H1 (cell line): Measurements from ENCODE around the gene TAF1B. TPM values are rescaled to one million over a fixed set of nuclear protein-coding genes. Genes with fewer than 3 reads are reported as not detected.

ENCODE experiments used
- ASH2L ChIP-seq: fragments of 200-600, 300-600 bp; sonication (generic); IDR thresholded peaks from one replicate; pipeline ENCODE4 v1.7.1; 2017; ENCODE audit warnings: low read length
- GABPA ChIP-seq: IDR thresholded peaks from 2 replicates; pipeline ENCODE4 v1.6.1; 2011; ENCODE audit warnings: mild to moderate bottlenecking, low read length, moderate library complexity, borderline replicate concordance; ENCODE audit not compliant: insufficient read depth
- POLR2AphosphoS5 ChIP-seq: IDR thresholded peaks from 2 replicates; pipeline ENCODE4 v1.6.1; 2011; ENCODE audit warnings: low read depth, low read length
- SP2 ChIP-seq: IDR thresholded peaks from 2 replicates; pipeline ENCODE4 v1.6.1; 2012; ENCODE audit warnings: mild to moderate bottlenecking, low read length, inconsistent platforms
- polyA plus RNA-seq, 7 experiments: library from polyadenylated mRNA; depleted of rRNA in 3 of 7; stranded (reverse) in 5 of 7; unstranded in 2 of 7; fragments of >200 nt in 5 of 7; fragments of 200-250 nt in 2 of 7; gene quantifications; 1 replicate in 5 of 7; 2 replicates in 1 of 7; 4 replicates in 1 of 7; pipeline versions ENCODE4 v1.2.1 to v1.2.3, GENCODE V29; 2011 to 2013; ENCODE audit warnings: missing spikeins in 2 of 7, mixed read lengths in 2 of 7
- total RNA-seq: library from RNA; stranded (reverse); fragmentation: NEBNext Ultra II Directional; extraction: Animal tissue kit (Norgen Biotek cat#: 25700); gene quantifications from 2 replicates; pipeline ENCODE4 v1.2.1, GENCODE V29; 2021

Gene TAF1B
- total and polyA plus RNA-seq, 2 of the 8 experiments (the other 6 are each of a cell fraction or from before 2014, with no cell fraction given): 6.6 to 25.2 TPM

GRCh38 chr2:9852881-9853280 is 9.6 kb downstream of the TAF1B start (continued):
- TF ChIP-seq GABPA (no peak), SP2 (no peak), POLR2AphosphoS5 (no peak), ASH2L (no peak)
